HEK293T (cell line): ENCODE measurements around the gene GBA3.

Experiments
- CTCF ChIA-PET: fragments of 350-600 bp; formaldehyde crosslinking; extraction: SDS; loops from one replicate; lab custom pipeline; 2021; ENCODE audit warnings: antibody characterized with exemption, inconsistent platforms; lab: Yijun Ruan, JAX
- POLR2A ChIA-PET: fragments of 350-600 bp; formaldehyde crosslinking; extraction: SDS; loops from one replicate; lab custom pipeline; 2020; ENCODE audit warnings: antibody characterized with exemption, inconsistent platforms; lab: Yijun Ruan, JAX
- DNase-seq: peaks from one replicate; pipeline ENCODE4 v3.0.0; 2012; ENCODE audit warnings: mixed read lengths; ENCODE audit errors: extremely low spot score
- ARNT ChIP-seq: fragments of 450-650 bp; IDR thresholded peaks from 2 replicates; pipeline ENCODE4 v1.6.1; 2017; ENCODE audit warnings: mild to moderate bottlenecking
- BHLHE40 ChIP-seq: fragments of 450-650 bp; IDR thresholded peaks from 2 replicates; pipeline ENCODE4 v1.6.1; 2016; ENCODE audit warnings: mild to moderate bottlenecking, moderate library complexity, borderline replicate concordance
- CTBP1 ChIP-seq: fragments of 450-650 bp; IDR thresholded peaks from 2 replicates; pipeline ENCODE4 v1.6.1; 2016; ENCODE audit warnings: borderline replicate concordance
- ELF4 ChIP-seq: fragments of 450-650 bp; IDR thresholded peaks from 2 replicates; pipeline ENCODE4 v1.6.1; 2017; ENCODE audit warnings: antibody characterized with exemption
- FOXA1 ChIP-seq: fragments of 450-650 bp; IDR thresholded peaks from 2 replicates; pipeline ENCODE4 v1.6.1; 2016; ENCODE audit warnings: mild to moderate bottlenecking
- FOXK2 ChIP-seq: fragments of 450-650 bp; IDR thresholded peaks from 2 replicates; pipeline ENCODE4 v1.6.1; 2016; ENCODE audit warnings: mild to moderate bottlenecking
- FOXM1 ChIP-seq: fragments of 450-650 bp; IDR thresholded peaks from 2 replicates; pipeline ENCODE4 v1.6.1; 2017; ENCODE audit warnings: mild to moderate bottlenecking, borderline replicate concordance
- HDGF ChIP-seq: fragments of 450-650 bp; IDR thresholded peaks from 2 replicates; pipeline ENCODE4 v1.6.1; 2017; ENCODE audit warnings: antibody characterized with exemption, borderline replicate concordance
- L3MBTL2 ChIP-seq: fragments of 450-650 bp; conservative IDR thresholded peaks from 2 replicates; pipeline ENCODE4 v1.6.1; 2016; ENCODE audit warnings: mild to moderate bottlenecking
- LEF1 ChIP-seq: fragments of 450-650 bp; IDR thresholded peaks from 2 replicates; pipeline ENCODE4 v1.6.1; 2017; ENCODE audit warnings: mild to moderate bottlenecking, borderline replicate concordance
- NFRKB ChIP-seq: fragments of 450-650 bp; IDR thresholded peaks from 2 replicates; pipeline ENCODE4 v1.6.1; 2016; ENCODE audit warnings: mild to moderate bottlenecking, moderate library complexity
- PKNOX1 ChIP-seq: fragments of 450-650 bp; IDR thresholded peaks from 2 replicates; pipeline ENCODE4 v1.6.1; 2016
- SP1 ChIP-seq: fragments of 450-650 bp; IDR thresholded peaks from 2 replicates; pipeline ENCODE4 v1.6.1; 2017
- SUZ12 ChIP-seq: fragments of 450-650 bp; IDR thresholded peaks from 2 replicates; pipeline ENCODE4 v1.6.1; 2016; ENCODE audit warnings: mild to moderate bottlenecking
- TARDBP ChIP-seq: fragments of 450-650 bp; IDR thresholded peaks from 2 replicates; pipeline ENCODE4 v1.6.1; 2016
- ZNF384 ChIP-seq: fragments of 450-650 bp; IDR thresholded peaks from 2 replicates; pipeline ENCODE4 v1.6.1; 2016

Gene GBA3

GRCh38 chr4:22674700-22675099, 18.0 kb upstream of the GBA3 start:
- no peak for DNase-seq
- ChIA-PET POLR2A (no interaction called here), CTCF (no interaction called here)

GRCh38 chr4:22676063-22676462, 16.7 kb upstream of the GBA3 start:
- TF ChIP-seq HDGF: no peak
- TF ChIP-seq FOXM1: no peak
- no peak for TF ChIP-seq L3MBTL2
- TF ChIP-seq ZNF384: no peak
- TF ChIP-seq SUZ12: no peak
- no peak for TF ChIP-seq BHLHE40
- TF ChIP-seq SP1: no peak
- no peak for TF ChIP-seq FOXK2
- TF ChIP-seq NFRKB: no peak
- TF ChIP-seq PKNOX1: no peak
- TF ChIP-seq CTBP1: no peak
- TF ChIP-seq ARNT: no peak
- no peak for TF ChIP-seq TARDBP
- no peak for TF ChIP-seq ELF4
- TF ChIP-seq LEF1: no peak
- TF ChIP-seq FOXA1: no peak
- ChIA-PET CTCF (interaction anchor here (0.6 kb wide), 2 partner anchors 15 to 33 kb away, joined by 3 read pairs; no protein-coding TSS in a partner anchor), POLR2A (no interaction called here)
- DNase-seq: no peak

More at GRCh38 chr4:22674700-22675099, 18.0 kb upstream of the GBA3 start:
- no peak for TF ChIP-seq ELF4
- no peak for TF ChIP-seq LEF1
- TF ChIP-seq SUZ12: no peak
- TF ChIP-seq SP1: no peak
- no peak for TF ChIP-seq CTBP1
- no peak for TF ChIP-seq FOXK2
- TF ChIP-seq L3MBTL2: no peak
- no peak for TF ChIP-seq ARNT
- TF ChIP-seq ZNF384: no peak
- TF ChIP-seq FOXA1: no peak
- no peak for TF ChIP-seq TARDBP
- TF ChIP-seq NFRKB: no peak
- no peak for TF ChIP-seq FOXM1
- no peak for TF ChIP-seq PKNOX1
- TF ChIP-seq BHLHE40: no peak
- no peak for TF ChIP-seq HDGF

GRCh38 chr4:22677780-22678179, 15.0 kb upstream of the GBA3 start:
- no peak for TF ChIP-seq HDGF
- TF ChIP-seq L3MBTL2: no peak
- TF ChIP-seq ELF4: no peak
- TF ChIP-seq FOXA1: no peak
- no peak for TF ChIP-seq SUZ12
- no peak for TF ChIP-seq NFRKB
- TF ChIP-seq ARNT: no peak
- TF ChIP-seq ZNF384: no peak
- TF ChIP-seq PKNOX1: no peak
- no peak for TF ChIP-seq CTBP1
- TF ChIP-seq LEF1: no peak
- no peak for TF ChIP-seq TARDBP
- TF ChIP-seq SP1: no peak
- no peak for TF ChIP-seq BHLHE40
- TF ChIP-seq FOXM1: no peak
- no peak for TF ChIP-seq FOXK2
- ChIA-PET POLR2A (no interaction called here), CTCF (interaction anchor here (0.6 kb wide), 1 partner anchor 15 kb away, joined by 3 read pairs; no protein-coding TSS in a partner anchor)
- DNase-seq: no peak

- DNase-seq: no peak
- TF ChIP-seq NFRKB (no peak), L3MBTL2 (no peak), ZNF384 (no peak)
- ChIA-PET CTCF (no interaction called here), POLR2A (no interaction called here)
Observed at GRCh38 chr4:22678940-22679854, 13.5 kb upstream of the GBA3 start.

- no peak for TF ChIP-seq ELF4
- no peak for TF ChIP-seq FOXA1
- TF ChIP-seq FOXK2: no peak
- TF ChIP-seq HDGF: no peak
- no peak for TF ChIP-seq TARDBP
- no peak for TF ChIP-seq NFRKB
- no peak for TF ChIP-seq ZNF384
- CTCF ChIA-PET: no interaction called here
- DNase-seq: no peak
- POLR2A ChIA-PET: no interaction called here
Observed at GRCh38 chr4:22680065-22680642, 12.6 kb upstream of the GBA3 start.

GRCh38 chr4:22683726-22684125, 9.0 kb upstream of the GBA3 start:
- ChIA-PET CTCF (no interaction called here), POLR2A (no interaction called here)
- no peak for TF ChIP-seq ELF4
- TF ChIP-seq CTBP1: no peak
- DNase-seq: no peak
